GM18873 (cell line): Measurements from ENCODE around the gene SV2C.

ENCODE experiments used
- ATAC-seq: cut with Tn5 transposase; IDR thresholded peaks from one replicate; pipeline ENCODE4 v1.9.1; 2021; ENCODE audit warnings: mild to moderate bottlenecking, moderate library complexity, moderate number of reproducible peaks; ENCODE audit not compliant: unreplicated experiment, low FRiP score

The SV2C gene

GRCh38 chr5:76155536-76155935 is 72.4 kb downstream of the SV2C start:
- ATAC-seq = no peak

- no peak for ATAC-seq
These were observed 79.2 kb downstream of the SV2C start for GRCh38 chr5:76162335-76162734.

GRCh38 chr5:76163111-76163628 is 80.0 kb downstream of the SV2C start:
- ATAC-seq = no peak

- ATAC-seq = no peak
These were observed 81.8 kb downstream of the SV2C start for GRCh38 chr5:76165029-76165428.

GRCh38 chr5:76165711-76166374 is 82.7 kb downstream of the SV2C start:
- no peak for ATAC-seq

GRCh38 chr5:76166886-76167576 is 83.8 kb downstream of the SV2C start:
- no peak for ATAC-seq

- no peak for ATAC-seq
These were observed 86.1 kb downstream of the SV2C start for GRCh38 chr5:76169146-76169905.

GRCh38 chr5:76174101-76174500 is 90.9 kb downstream of the SV2C start:
- ATAC-seq = no peak

GRCh38 chr5:76175051-76175666 is 92.0 kb downstream of the SV2C start:
- ATAC-seq = no peak

GRCh38 chr5:76175821-76176403 is 92.7 kb downstream of the SV2C start:
- ATAC-seq = peak; percentile 72

GRCh38 chr5:76177978-76178377 is 94.8 kb downstream of the SV2C start:
- no peak for ATAC-seq

GRCh38 chr5:76178913-76179312 is 95.7 kb downstream of the SV2C start:
- ATAC-seq = no peak

GRCh38 chr5:76180814-76181805 is 97.9 kb downstream of the SV2C start:
- ATAC-seq = peak; percentile 63

- no peak for ATAC-seq
These were observed 104.2 kb downstream of the SV2C start for GRCh38 chr5:76187386-76187785.

GRCh38 chr5:76190356-76190755 is 107.2 kb downstream of the SV2C start:
- no peak for ATAC-seq

GRCh38 chr5:76192837-76193236 is 109.7 kb downstream of the SV2C start:
- ATAC-seq = no peak

GRCh38 chr5:76193635-76194034 is 110.5 kb downstream of the SV2C start:
- no peak for ATAC-seq

GRCh38 chr5:76194340-76194739 is 111.2 kb downstream of the SV2C start:
- ATAC-seq = no peak

GRCh38 chr5:76196457-76196856 is 113.3 kb downstream of the SV2C start:
- ATAC-seq = no peak
